SK-N-SH (cell line): ENCODE data around the gene LMOD3. TPM values are rescaled to one million over a fixed set of nuclear protein-coding genes. Genes with fewer than 3 reads are reported as not detected.

Experiments used
- CTCF ChIA-PET: fragments of 300-600, 350-600 bp; formaldehyde crosslinking; extraction: SDS; loops from one replicate; lab custom pipeline; 2021; lab: Yijun Ruan, JAX
- POLR2A ChIA-PET: fragments of 350-600 bp; sonication (Branson Sonifier 250); formaldehyde crosslinking; extraction: SDS; loops from one replicate; lab custom pipeline; 2020; ENCODE audit warnings: antibody characterized with exemption, inconsistent platforms; lab: Yijun Ruan, JAX
- DNase-seq: peaks from one replicate; pipeline ENCODE4 v3.0.0; 2012
- H2AFZ ChIP-seq: fragments of 200-600 bp; sonication (generic); 2 replicates; pipeline ENCODE4 v1.8.1; 2016; ENCODE audit warnings: antibody characterized with exemption, mild to moderate bottlenecking, low read depth
- H3F3A ChIP-seq: fragments of 200-600 bp; sonication (generic); replicated peaks from 2 replicates; pipeline ENCODE3; 2016; ENCODE audit warnings: antibody characterized with exemption, mild to moderate bottlenecking; ENCODE audit not compliant: insufficient read depth
- H3K27ac ChIP-seq, 2 experiments: fragments of 200-500 bp in 1 of 2; fragments of 200-600 bp in 1 of 2; sonication (Bioruptor generic) in 1 of 2; sonication (generic), shearing (Covaris generic) in 1 of 2; 2 replicates each; pipeline versions ENCODE4 v1.5.1 to v1.6.1; 2014 to 2016; ENCODE audit warnings: low read depth in 2 of 2, inconsistent platforms in 1 of 2, low read length in 1 of 2, mild to moderate bottlenecking in 1 of 2, mixed read lengths in 1 of 2
- H3K27me3 ChIP-seq: fragments of 200-600 bp; sonication (generic), shearing (Covaris generic); 2 replicates; pipeline ENCODE4 v1.6.1; 2016; ENCODE audit warnings: mixed run types; ENCODE audit not compliant: insufficient read depth
- H3K36me3 ChIP-seq, 2 experiments: fragments of 200-500 bp in 1 of 2; fragments of 200-600 bp in 1 of 2; sonication (Bioruptor generic) in 1 of 2; sonication (generic) in 1 of 2; replicated peaks in 1 of 2; 2 replicates each; pipeline versions ENCODE3 to v1.5.1; 2014 to 2016; ENCODE audit warnings: low read length in 1 of 2, mild to moderate bottlenecking in 1 of 2; ENCODE audit not compliant: insufficient read depth in 2 of 2, control insufficient read depth in 1 of 2
- H3K4me1 ChIP-seq, 2 experiments: fragments of 200-500 bp in 1 of 2; fragments of 200-600 bp in 1 of 2; sonication (Bioruptor generic) in 1 of 2; sonication (generic), shearing (Covaris generic) in 1 of 2; 2 replicates each; pipeline versions ENCODE4 v1.5.1 to v1.6.1; 2014 to 2016; ENCODE audit warnings: low read depth in 1 of 2, low read length in 1 of 2, mixed run types in 1 of 2; ENCODE audit not compliant: insufficient read depth in 2 of 2, control insufficient read depth in 1 of 2
- H3K4me2 ChIP-seq: fragments of 200-600 bp; sonication (generic), shearing (Covaris generic); 2 replicates; pipeline ENCODE4 v1.6.1; 2017; ENCODE audit warnings: mixed run types
- H3K4me3 ChIP-seq, 2 experiments: fragments of 200-500 bp in 1 of 2; fragments of 200-600 bp in 1 of 2; sonication (Bioruptor generic) in 1 of 2; sonication (generic), shearing (Covaris generic) in 1 of 2; 2 replicates each; pipeline versions ENCODE4 v1.5.1 to v1.8.1; 2014 to 2016; ENCODE audit warnings: low read depth in 2 of 2, inconsistent platforms in 1 of 2, low read length in 1 of 2, mild to moderate bottlenecking in 1 of 2, mixed read lengths in 1 of 2, moderate library complexity in 1 of 2
- H3K79me2 ChIP-seq: fragments of 200-600 bp; sonication (generic); 2 replicates; pipeline ENCODE4 v1.8.1; 2017; ENCODE audit warnings: mild to moderate bottlenecking; ENCODE audit not compliant: insufficient read depth
- H3K9ac ChIP-seq: fragments of 200-600 bp; sonication (generic); 2 replicates; pipeline ENCODE4 v1.6.1; 2017; ENCODE audit warnings: mixed run types
- H3K9me2 ChIP-seq: fragments of 200-600 bp; sonication (generic); 2 replicates; pipeline ENCODE4 v1.6.1; 2017; ENCODE audit warnings: mixed run types
- H3K9me3 ChIP-seq: fragments of 200-600 bp; sonication (generic); 2 replicates; pipeline ENCODE4 v1.6.1; 2017; ENCODE audit warnings: mixed run types, mild to moderate bottlenecking, moderate library complexity
- H4K20me1 ChIP-seq: fragments of 200-600 bp; sonication (generic); 2 replicates; pipeline ENCODE4 v1.6.1; 2017; ENCODE audit warnings: mild to moderate bottlenecking, mixed run types; ENCODE audit not compliant: insufficient read depth
- CHD2 ChIP-seq: fragments of 150-350 bp; IDR thresholded peaks from 2 replicates; pipeline ENCODE4 v1.6.1; 2018; ENCODE audit warnings: low read length; ENCODE audit not compliant: partially characterized antibody
- CTCF ChIP-seq: fragments of 200-600 bp; sonication (generic); IDR thresholded peaks from 2 replicates; pipeline ENCODE4 v1.6.1; 2017; ENCODE audit warnings: antibody characterized with exemption, mild to moderate bottlenecking, moderate library complexity
- EP300 ChIP-seq, 2 experiments: IDR thresholded peaks; 2 replicates each; pipeline versions ENCODE4 v1.4.0 to v1.6.1; 2012; ENCODE audit warnings: borderline replicate concordance in 1 of 2, low read depth in 1 of 2, low read length in 1 of 2
- EZH2phosphoT487 ChIP-seq: fragments of 200-600 bp; sonication (generic); IDR thresholded peaks from 2 replicates; pipeline ENCODE4 v1.6.1; 2017; ENCODE audit warnings: low read depth, mixed run types, mild to moderate bottlenecking, antibody characterized with exemption, moderate library complexity, borderline replicate concordance
- FOXJ3 ChIP-seq: sonication (generic); formaldehyde crosslinking; IDR thresholded peaks from 2 replicates; pipeline ENCODE4 v1.5.1; 2020; ENCODE audit warnings: mild to moderate bottlenecking, missing genetic modification reagents
- GATA2 ChIP-seq: sonication (generic); formaldehyde crosslinking; IDR thresholded peaks from 2 replicates; pipeline ENCODE4 v1.5.0; 2020; ENCODE audit warnings: mild to moderate bottlenecking, missing genetic modification reagents
- IRF3 ChIP-seq: fragments of 150-350 bp; IDR thresholded peaks from 2 replicates; pipeline ENCODE4 v1.6.1; 2016; ENCODE audit warnings: mild to moderate bottlenecking, low read depth, low read length
- MEF2A ChIP-seq: IDR thresholded peaks from 2 replicates; pipeline ENCODE4 v1.4.0; 2012; ENCODE audit warnings: low read depth, borderline replicate concordance
- MXI1 ChIP-seq: IDR thresholded peaks from 2 replicates; pipeline ENCODE4 v1.6.1; 2012; ENCODE audit warnings: mild to moderate bottlenecking, low read depth, low read length, improper control_type of control experiment
- NRF1 ChIP-seq: IDR thresholded peaks from 2 replicates; pipeline ENCODE4 v1.6.1; 2012; ENCODE audit warnings: low read depth, mild to moderate bottlenecking, low read length
- PBX3 ChIP-seq: IDR thresholded peaks from 2 replicates; pipeline ENCODE4; 2012
- POLR2AphosphoS5 ChIP-seq: IDR thresholded peaks from 2 replicates; pipeline ENCODE4 v1.6.1; 2012; ENCODE audit warnings: low read depth, low read length
- RCOR1 ChIP-seq: fragments of 150-350 bp; IDR thresholded peaks from 2 replicates; pipeline ENCODE4 v1.6.1; 2017; ENCODE audit warnings: antibody characterized with exemption, low read length
- REST ChIP-seq: IDR thresholded peaks from 2 replicates; pipeline ENCODE4 v1.6.1; 2012; ENCODE audit warnings: mild to moderate bottlenecking, low read depth, low read length, moderate library complexity
- RFX5 ChIP-seq: IDR thresholded peaks from 2 replicates; pipeline ENCODE4 v1.6.1; 2012; ENCODE audit warnings: mild to moderate bottlenecking, improper control_type of control experiment, low read length
- RXRA ChIP-seq: IDR thresholded peaks from 2 replicates; pipeline ENCODE4 v1.4.0; 2012; ENCODE audit warnings: low read depth, mild to moderate bottlenecking, borderline replicate concordance
- SIN3A ChIP-seq: IDR thresholded peaks from 2 replicates; pipeline ENCODE4 v1.6.1; 2012; ENCODE audit warnings: low read depth, mild to moderate bottlenecking, low read length, moderate library complexity, borderline replicate concordance
- TAF1 ChIP-seq: IDR thresholded peaks from 2 replicates; pipeline ENCODE4 v1.6.1; 2012; ENCODE audit warnings: low read depth, mild to moderate bottlenecking, low read length, moderate library complexity, borderline replicate concordance
- WGBS: methylation state at CpG from one replicate; pipeline ENCODE4 v1.1.6; 2017; ENCODE audit warnings: low lambda C conversion rate; 5-methylcytosine and 5-hydroxymethylcytosine counted together
- polyA plus RNA-seq, 3 experiments: library from polyadenylated mRNA; depleted of rRNA; stranded (reverse); fragments of >200 nt; gene quantifications; 2 replicates each; pipeline ENCODE4 v1.2.3, GENCODE V29; 2012
- TF ChIP-seq, protein P1 (sequence below): IDR thresholded peaks from 2 replicates; pipeline ENCODE4 v1.4.0; 2012; ENCODE audit warnings: low read depth, borderline replicate concordance

The LMOD3 gene
- polyA plus RNA-seq, 1 of the 3 experiments (the other 2 are of a cell fraction): not detected

DNA sequence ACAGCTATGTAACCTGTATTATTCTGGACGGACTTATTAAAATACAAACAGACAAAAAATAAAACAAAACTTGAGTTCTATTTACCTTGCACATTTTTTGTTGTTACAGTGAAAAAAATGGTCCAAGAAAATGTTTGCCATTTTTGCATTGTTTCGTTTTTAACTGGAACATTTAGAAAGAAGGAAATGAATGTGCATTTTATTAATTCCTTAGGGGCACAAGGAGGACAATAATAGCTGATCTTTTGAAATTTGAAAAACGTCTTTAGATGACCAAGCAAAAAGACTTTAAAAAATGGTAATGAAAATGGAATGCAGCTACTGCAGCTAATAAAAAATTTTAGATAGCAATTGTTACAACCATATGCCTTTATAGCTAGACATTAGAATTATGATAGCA is 17.1 kb downstream of the LMOD3 start:
- whole genome bisulfite sequencing: 68% methylated on average over 3 of the region's 3 CpGs
- H3K4me1 ChIP-seq: no peaks in the 10 kb centered on the region
- no peak overlapping the region for H2AFZ ChIP-seq
- DNase-seq: no peak
- H3K27ac ChIP-seq: no peak overlapping the region
- H3F3A ChIP-seq: peaks cover 13% of the 10 kb centered on the region
- H3K4me3 ChIP-seq: no peak overlapping the region
- no peaks in the 10 kb centered on the region for H3K27me3 ChIP-seq
- 0 out of 2 replicates have a peak, but pooled peaks cover 1% of the 10 kb centered on the region for H4K20me1 ChIP-seq
- TF ChIP-seq GATA2 (CRISPR knock-in tag) (no peak), PBX3 (no peak), EP300 (IDR thresholded peaks at IDR 0.05; ENCODE audit: borderline replicate concordance in 1 of 2, low read depth in 1 of 2, low read length in 1 of 2) (no peak), POLR2AphosphoS5 (no peak), CHD2 (no peak), IRF3 (no peak), RFX5 (no peak), MXI1 (no peak), REST (no peak), FOXJ3 (CRISPR knock-in tag) (no peak), TAF1 (no peak)
- H3K9ac ChIP-seq: no peak overlapping the region
- no peak overlapping the region for H3K4me2 ChIP-seq
- no peaks in the 10 kb centered on the region for H3K9me2 ChIP-seq
- no peaks in the 10 kb centered on the region for H3K9me3 ChIP-seq
- H3K79me2 ChIP-seq: peaks cover 12% of the 10 kb centered on the region
- H3K36me3 ChIP-seq: peaks cover 24 to 45% of the 10 kb centered on the region in 2 experiments
- ChIA-PET POLR2A (no interaction called here), CTCF (interaction anchor here (1.3 to 8.8 kb wide), 2 partner anchors 14 to 367 kb away, joined by 3 to 56 read pairs; no protein-coding TSS in a partner anchor)

- H3K4me2 ChIP-seq: no peak overlapping the region
- ChIA-PET CTCF (interaction anchor here (8.8 kb wide), 1 partner anchor 15 kb away, joined by 56 read pairs; no protein-coding TSS in a partner anchor), POLR2A (no interaction called here)
- H3K9me3 ChIP-seq: no peaks in the 10 kb centered on the region
- H3K9me2 ChIP-seq: no peaks in the 10 kb centered on the region
- H3F3A ChIP-seq: peaks cover 13% of the 10 kb centered on the region
- H3K27me3 ChIP-seq: no peaks in the 10 kb centered on the region
- H3K9ac ChIP-seq: no peak overlapping the region
- no peak overlapping the region for H3K27ac ChIP-seq
- H3K36me3 ChIP-seq: peaks cover 24 to 51% of the 10 kb centered on the region in 2 experiments
- no peak for DNase-seq
- H4K20me1 ChIP-seq: peaks cover 5% of the 10 kb centered on the region; the same call in 1 of the 2 replicates
- no peak overlapping the region for H3K4me3 ChIP-seq
- H3K79me2 ChIP-seq: peaks cover 19% of the 10 kb centered on the region
- no peak overlapping the region for H2AFZ ChIP-seq
- H3K4me1 ChIP-seq: no peaks in the 10 kb centered on the region
- 97% methylated on average over 8 of the region's 8 CpGs for WGBS
- no peak for TF ChIP-seq MEF2A
- TF ChIP-seq EP300 (IDR thresholded peaks at IDR 0.05; ENCODE audit: borderline replicate concordance in 1 of 2, low read depth in 1 of 2, low read length in 1 of 2): no peak
- TF ChIP-seq, protein P1, sequence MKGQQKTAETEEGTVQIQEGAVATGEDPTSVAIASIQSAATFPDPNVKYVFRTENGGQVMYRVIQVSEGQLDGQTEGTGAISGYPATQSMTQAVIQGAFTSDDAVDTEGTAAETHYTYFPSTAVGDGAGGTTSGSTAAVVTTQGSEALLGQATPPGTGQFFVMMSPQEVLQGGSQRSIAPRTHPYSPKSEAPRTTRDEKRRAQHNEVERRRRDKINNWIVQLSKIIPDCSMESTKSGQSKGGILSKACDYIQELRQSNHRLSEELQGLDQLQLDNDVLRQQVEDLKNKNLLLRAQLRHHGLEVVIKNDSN: no peak
- no peak for TF ChIP-seq EZH2phosphoT487
- TF ChIP-seq NRF1: no peak
- TF ChIP-seq RXRA: no peak
- no peak for TF ChIP-seq SIN3A
- no peak for TF ChIP-seq CTCF
- TF ChIP-seq RCOR1: no peak
Observed at GRCh38 chr3:69104586-69104985, 17.8 kb downstream of the LMOD3 start.
